GM12878 (cell line): ENCODE data around the gene RHOB. TPM values are rescaled to one million over a fixed set of nuclear protein-coding genes. Genes with fewer than 3 reads are reported as not detected.

Experiments
- ATAC-seq: fragments of 200-7000 bp; cut with Tn5 transposase; 3 replicates; pipeline ENCODE4 v1.9.1; 2020; ENCODE audit warnings: mild to moderate bottlenecking, moderate library complexity
- BruUV-seq: library from RNA; stranded (reverse); fragments of 400-500 nt; replicated peaks from 2 replicates; lab custom pipeline; 2021; lab: Mats Ljungman, UMichigan
- CTCF ChIA-PET: fragments of 300-600 bp; sonication (Branson Sonifier 250); formaldehyde crosslinking; extraction: SDS; loops from one replicate; lab custom pipeline; 2021; ENCODE audit warnings: inconsistent platforms; lab: Yijun Ruan, JAX
- POLR2A ChIA-PET: fragments of 350-600 bp; formaldehyde crosslinking; extraction: SDS; loops from one replicate; lab custom pipeline; 2021; ENCODE audit warnings: inconsistent platforms; lab: Charles Lee
- RAD21 ChIA-PET: fragments of 300-600 bp; sonication (Branson Sonifier 250); formaldehyde crosslinking; loops from one replicate; lab custom pipeline; 2023; ENCODE audit warnings: antibody characterized with exemption; ENCODE audit not compliant: unreplicated experiment; lab: Charles Lee
- SMC1A ChIA-PET: fragments of 300-600 bp; sonication (Branson Sonifier 250); formaldehyde crosslinking; loops from one replicate; lab custom pipeline; 2023; ENCODE audit not compliant: unreplicated experiment, uncharacterized antibody; lab: Charles Lee
- DNase-seq: peaks from one replicate; pipeline ENCODE4 v3.0.0-alpha.2; 2011; ENCODE audit warnings: low read depth, low spot score
- FAIRE-seq: peaks from 3 replicates; lab custom pipeline; 2011; peaks lifted over from hg19 to GRCh38; lab: Jason Lieb, UNC
- H2AFZ ChIP-seq: 2 replicates; pipeline ENCODE4 v1.6.0; 2011; ENCODE audit warnings: low read depth, low read length, control low read depth; ENCODE audit not compliant: control insufficient read depth
- H3K27ac ChIP-seq: 2 replicates; pipeline ENCODE4 v1.5.1; 2011; ENCODE audit warnings: control low read depth; ENCODE audit not compliant: control insufficient read depth, insufficient read depth
- H3K27me3 ChIP-seq, 2 experiments: replicated peaks in 1 of 2; 2 replicates each; pipeline versions ENCODE4 v1.6.0 to v1.6.1; 2011; ENCODE audit warnings: low read length in 1 of 2; ENCODE audit not compliant: control insufficient read depth in 2 of 2, insufficient read depth in 2 of 2
- H3K36me3 ChIP-seq, 2 experiments: 2 replicates each; pipeline ENCODE4 v1.5.1; 2011; ENCODE audit warnings: low read length in 1 of 2; ENCODE audit not compliant: control insufficient read depth in 2 of 2, insufficient read depth in 2 of 2
- H3K4me1 ChIP-seq: 2 replicates; pipeline ENCODE4 v1.6.1; 2011; ENCODE audit warnings: mild to moderate bottlenecking, low read length, moderate library complexity, mixed read lengths; ENCODE audit not compliant: control insufficient read depth, insufficient read depth
- H3K4me2 ChIP-seq: 2 replicates; pipeline ENCODE4 v1.6.0; 2011; ENCODE audit warnings: control low read depth; ENCODE audit not compliant: control insufficient read depth, insufficient read depth
- H3K4me3 ChIP-seq: fragments of 200-600 bp; sonication (generic); 2 replicates; pipeline ENCODE4 v1.5.1; 2016
- H3K79me2 ChIP-seq: 2 replicates; pipeline ENCODE4 v1.6.0; 2011; ENCODE audit warnings: low read length; ENCODE audit not compliant: control insufficient read depth, insufficient read depth
- H3K9ac ChIP-seq: 2 replicates; pipeline ENCODE4 v1.8.0; 2011; ENCODE audit warnings: low read length, control low read depth, mixed read lengths; ENCODE audit not compliant: control insufficient read depth, insufficient read depth
- H3K9me3 ChIP-seq: replicated peaks from 3 replicates; pipeline ENCODE4 v1.5.1; 2011; ENCODE audit warnings: mild to moderate bottlenecking, low read length; ENCODE audit not compliant: control insufficient read depth, insufficient read depth
- H4K20me1 ChIP-seq: 2 replicates; pipeline ENCODE4 v1.6.0; 2011; ENCODE audit not compliant: control insufficient read depth, insufficient read depth
- CHD1 ChIP-seq: IDR thresholded peaks from 2 replicates; pipeline ENCODE4 v1.6.1; 2012; ENCODE audit warnings: low read depth, low read length, improper control_type of control experiment
- EZH2 ChIP-seq: IDR thresholded peaks from 2 replicates; pipeline ENCODE4 v1.6.1; 2012; ENCODE audit warnings: low read depth, mild to moderate bottlenecking, control low read depth, inconsistent platforms, low read length, borderline replicate concordance; ENCODE audit not compliant: control insufficient read depth
- IRF3 ChIP-seq: fragments of 450-650 bp; IDR thresholded peaks from 2 replicates; pipeline ENCODE4 v1.6.1; 2014; ENCODE audit warnings: mild to moderate bottlenecking
- LARP7 ChIP-seq: fragments of 450-650 bp; IDR thresholded peaks from 2 replicates; pipeline ENCODE4 v1.6.1; 2017; ENCODE audit warnings: mild to moderate bottlenecking
- MXI1 ChIP-seq: fragments of 150-350 bp; IDR thresholded peaks from 2 replicates; pipeline ENCODE4 v1.6.1; 2011; ENCODE audit warnings: low read depth, mild to moderate bottlenecking, inconsistent platforms, low read length, improper control_type of control experiment
- NKRF ChIP-seq: fragments of 450-650 bp; conservative IDR thresholded peaks from 2 replicates; pipeline ENCODE4 v1.6.1; 2017; ENCODE audit warnings: mild to moderate bottlenecking, moderate library complexity
- RCOR1 ChIP-seq: conservative IDR thresholded peaks from 2 replicates; pipeline ENCODE4 v1.6.1; 2012; ENCODE audit warnings: low read depth, low read length, improper control_type of control experiment
- SMARCA5 ChIP-seq: fragments of 450-650 bp; IDR thresholded peaks from 2 replicates; pipeline ENCODE4 v1.6.1; 2017; ENCODE audit warnings: mild to moderate bottlenecking
- ZNF207 ChIP-seq: fragments of 450-650 bp; IDR thresholded peaks from 2 replicates; pipeline ENCODE4 v1.6.1; 2014; ENCODE audit warnings: antibody characterized with exemption, mild to moderate bottlenecking, borderline replicate concordance
- ZNF24 ChIP-seq: fragments of 450-650 bp; IDR thresholded peaks from 2 replicates; pipeline ENCODE4 v1.6.1; 2017; ENCODE audit warnings: antibody characterized with exemption, mild to moderate bottlenecking
- ZNF592 ChIP-seq: fragments of 450-650 bp; IDR thresholded peaks from 2 replicates; pipeline ENCODE4 v1.6.1; 2017; ENCODE audit warnings: mild to moderate bottlenecking, moderate library complexity
- in situ Hi-C: fragments of 300-500 bp; cut with MboI; formaldehyde crosslinking; loops from 9 replicates; pipeline ENCODE4 v1.14.3; 2018; ENCODE audit warnings: mixed read lengths
- intact Hi-C: fragments of 100-400 bp; cut with micrococcal nuclease; formaldehyde crosslinking; loops from one replicate; pipeline ENCODE4 v1.14.2; 2022; ENCODE audit not compliant: unreplicated experiment
- polyA plus RNA-seq, 11 experiments: library from polyadenylated mRNA; depleted of rRNA in 4 of 11; unstranded in 6 of 11; stranded (reverse) in 5 of 11; fragments of >200 nt; fragmentation: Nextera tagmentation in 4 of 11; fragmentation: Illumina TruSeq in 1 of 11; extraction: Ambion mirVana in 4 of 11; extraction: Trizol in 1 of 11; gene quantifications; 1 replicate in 1 of 11; 2 replicates in 10 of 11; pipeline versions ENCODE4 v1.2.1 to v1.2.3, GENCODE V29; 2011 to 2016; ENCODE audit warnings: inconsistent platforms in 2 of 11, missing spikeins in 2 of 11, low read depth in 1 of 11
- total RNA-seq, 4 experiments: library from RNA; depleted of rRNA in 3 of 4; stranded (reverse); fragments of >200 nt in 3 of 4; fragmentation: Illumina TruSeq in 1 of 4; extraction: Trizol in 1 of 4; gene quantifications; 2 replicates each; pipeline versions ENCODE4 v1.2.1 to v1.2.3, GENCODE V29; 2013 to 2021

The RHOB gene
- total and polyA plus RNA-seq, 10 of the 15 experiments (the other 5 are each of a cell fraction or from before 2014, with no cell fraction given): 0.03 to 4.5 (median 1.2) TPM

GRCh38 chr2:20456116-20456571 lies 9.3 kb downstream of the RHOB start:
- ChIA-PET RAD21 (interaction anchor here (1.5 kb wide), 1 partner anchor 9 kb away, joined by 3 read pairs; the partner anchor contains the start of gene RHOB), CTCF (interaction anchor here (1.7 to 4.4 kb wide), 2 partner anchors 9 to 12 kb away, joined by 7 to 12 read pairs; partner anchors contain the start of gene RHOB), SMC1A (interaction anchor here (1.1 to 3.0 kb wide), 2 partner anchors 9 to 12 kb away, joined by 3 to 10 read pairs; partner anchors contain the start of gene RHOB), POLR2A (no interaction called here)
- DNase-seq (no peak), ATAC-seq (no peak), FAIRE-seq (no peak)
- TF ChIP-seq ZNF207 (no peak), SMARCA5 (no peak), EZH2 (no peak), ZNF592 (no peak), IRF3 (no peak), LARP7 (no peak), ZNF24 (no peak), CHD1 (no peak), MXI1 (no peak), RCOR1 (no peak), NKRF (no peak)
- H3K79me2 ChIP-seq: no peaks in the 10 kb centered on the region
- H3K4me1 ChIP-seq: no peaks in the 10 kb centered on the region
- H2AFZ ChIP-seq: no peak overlapping the region
- peaks cover 0 to 1% of the 10 kb centered on the region in 2 experiments; a peak in 2 of 4 replicates for H3K27me3 ChIP-seq
- no peak overlapping the region for H3K9ac ChIP-seq
- H4K20me1 ChIP-seq: no peaks in the 10 kb centered on the region
- in situ Hi-C loops: no loop called here
- no peaks in the 10 kb centered on the region for H3K9me3 ChIP-seq
- no peak overlapping the region for H3K4me2 ChIP-seq
- H3K4me3 ChIP-seq: no peak overlapping the region
- H3K36me3 ChIP-seq: no peaks in the 10 kb centered on the region
- no TSS peak for BruUV-seq
- intact Hi-C loops: no loop called here
- no peak overlapping the region for H3K27ac ChIP-seq
